GM19397 (cell line): ENCODE measurements around the gene RBFOX2.
"Not testable (repeated sequence)": the region's sequence is repeated elsewhere in the genome, so short reads cannot be mapped to it uniquely, and the experiment has no call there.

ENCODE experiments used
- ATAC-seq: cut with Tn5 transposase; IDR thresholded peaks from one replicate; pipeline ENCODE4 v1.9.1; 2021; ENCODE audit warnings: mild to moderate bottlenecking, moderate library complexity; ENCODE audit not compliant: unreplicated experiment

Gene RBFOX2

GRCh38 chr22:36044517-36044916 lies 15.9 kb upstream of the RBFOX2 start:
- ATAC-seq = not testable (repeated sequence)

GRCh38 chr22:36042240-36042639 lies 13.6 kb upstream of the RBFOX2 start:
- no peak for ATAC-seq

- ATAC-seq = no peak
Measured at GRCh38 chr22:36039125-36039524, 10.5 kb upstream of the RBFOX2 start.

- ATAC-seq = no peak
Measured at GRCh38 chr22:36037102-36037758, 8.6 kb upstream of the RBFOX2 start.

- ATAC-seq = no peak
Measured at GRCh38 chr22:36036167-36036624, 7.6 kb upstream of the RBFOX2 start.

- no peak for ATAC-seq
Measured at GRCh38 chr22:36032611-36033010, 4.0 kb upstream of the RBFOX2 start.

- no peak for ATAC-seq
Measured at GRCh38 chr22:36029406-36029755, 757 bp upstream of the RBFOX2 start.

GRCh38 chr22:36027935-36028645 lies 534 bp downstream of the RBFOX2 start:
- no peak for ATAC-seq

GRCh38 chr22:36027579-36027934 lies 1.1 kb downstream of the RBFOX2 start:
- ATAC-seq = no peak

- ATAC-seq = no peak
Measured at GRCh38 chr22:36026741-36027140, 1.9 kb downstream of the RBFOX2 start.

- no peak for ATAC-seq
Measured at GRCh38 chr22:36022697-36023096, 5.9 kb downstream of the RBFOX2 start.

- no peak for ATAC-seq
Measured at GRCh38 chr22:36022162-36022561, 6.5 kb downstream of the RBFOX2 start.

- ATAC-seq = no peak
Measured at GRCh38 chr22:36021606-36022153, 6.9 kb downstream of the RBFOX2 start.

GRCh38 chr22:36020865-36021264 lies 7.8 kb downstream of the RBFOX2 start:
- ATAC-seq = not testable (repeated sequence)

GRCh38 chr22:36017651-36018091 lies 11.0 kb downstream of the RBFOX2 start:
- ATAC-seq = no peak

GRCh38 chr22:36016684-36017083 lies 11.9 kb downstream of the RBFOX2 start:
- no peak for ATAC-seq

GRCh38 chr22:36015811-36016529 lies 12.7 kb downstream of the RBFOX2 start:
- no peak for ATAC-seq

- ATAC-seq = no peak
Measured at GRCh38 chr22:36015155-36015810, 13.3 kb downstream of the RBFOX2 start.

- no peak for ATAC-seq
Measured at GRCh38 chr22:36014546-36015074, 14.0 kb downstream of the RBFOX2 start.

- no peak for ATAC-seq
Measured at GRCh38 chr22:36012332-36012731, 16.3 kb downstream of the RBFOX2 start.

GRCh38 chr22:36010882-36011281 lies 17.7 kb downstream of the RBFOX2 start:
- no peak for ATAC-seq
